Tibial artery (tissue), 4 donors: ENCODE results near the gene SHC2.

Experiments used
- DNase-seq, 2 donors: peaks; one replicate each; pipeline ENCODE4 v3.0.0-alpha.2; 2019
- H3K27ac ChIP-seq, 2 donors: fragments of 200-600 bp; sonication (generic) in 1 of 2; 1 replicate in 1 of 2; 2 replicates in 1 of 2; pipeline ENCODE4 v1.5.1; 2018 to 2019; ENCODE audit warnings: mild to moderate bottlenecking in 1 of 2
- H3K27me3 ChIP-seq, 2 donors: fragments of 200-600 bp; sonication (generic) in 1 of 2; one replicate each; pipeline versions ENCODE4 v1.5.1 to v1.6.0; 2016 to 2019
- H3K36me3 ChIP-seq, 3 donors: fragments of 200-600 bp; sonication (generic) in 2 of 3; one replicate each; pipeline ENCODE4 v1.5.1; 2016 to 2019; ENCODE audit warnings: mild to moderate bottlenecking in 2 of 3
- H3K4me1 ChIP-seq, 4 donors: fragments of 200-600 bp; sonication (generic) in 2 of 4; 1 replicate in 3 of 4; 2 replicates in 1 of 4; pipeline ENCODE4 v1.5.1; 2016 to 2019
- H3K4me3 ChIP-seq, 2 donors: fragments of 200-600 bp; sonication (generic) in 1 of 2; 1 replicate in 1 of 2; 2 replicates in 1 of 2; pipeline ENCODE4 v1.5.1; 2018 to 2019; ENCODE audit warnings: mild to moderate bottlenecking in 2 of 2
- H3K9me3 ChIP-seq, 3 donors: fragments of 200-600 bp; sonication (generic) in 1 of 3; one replicate each; pipeline ENCODE4 v1.5.1; 2016 to 2019
- CTCF ChIP-seq, 2 experiments: fragments of 200-600 bp in 1 of 2; fragments of 450-650 bp in 1 of 2; IDR thresholded peaks; one replicate each; pipeline ENCODE4 v1.5.1; 2017 to 2019; ENCODE audit warnings: antibody characterized with exemption in 2 of 2, mild to moderate bottlenecking in 1 of 2, moderate library complexity in 1 of 2
- intact Hi-C: fragments of 100-400 bp; cut with DNase I; formaldehyde crosslinking; loops from one replicate; pipeline ENCODE4 v1.15.0; 2023; ENCODE audit warnings: low total_unique reads

Gene SHC2

GRCh38 chr19:461721-462551 is 1.1 kb upstream of the SHC2 start:
- intact Hi-C loops: no loop called here
- no peak for DNase-seq
- TF ChIP-seq CTCF (IDR thresholded peaks at IDR 0.05): no peak
- Histone ChIP-seq H3K4me3 (peak overlapping the region; percentile 33 to 48), H3K27ac (no peak overlapping the region), H3K36me3 (no peaks in the 10 kb centered on the region), H3K27me3 (peaks cover 0 to 53% of the 10 kb centered on the region in 2 donors), H3K9me3 (no peaks in the 10 kb centered on the region), H3K4me1 (peaks cover 0 to 23% (median 19%) of the 10 kb centered on the region in 4 donors)

- H3K27ac ChIP-seq: peak overlapping the region in 1 of 2 donors; percentile 41
- peak in 1 of 2 donors; percentile 70 for DNase-seq
- H3K9me3 ChIP-seq: no peaks in the 10 kb centered on the region
- H3K36me3 ChIP-seq: no peaks in the 10 kb centered on the region
- peak overlapping the region; percentile 48 to 55 for H3K4me3 ChIP-seq
- intact Hi-C loops: no loop called here
- H3K27me3 ChIP-seq: peaks cover 0 to 53% of the 10 kb centered on the region in 2 donors
- H3K4me1 ChIP-seq: peaks cover 0 to 23% (median 19%) of the 10 kb centered on the region in 4 donors
- TF ChIP-seq CTCF (IDR thresholded peaks at IDR 0.05): no peak
These were observed 915 bp downstream of the SHC2 start for GRCh38 chr19:459724-460511.

- no peak for DNase-seq
- Histone ChIP-seq H3K27me3 (peaks cover 0 to 41% of the 10 kb centered on the region in 2 donors), H3K36me3 (no peaks in the 10 kb centered on the region), H3K4me1 (peaks cover 0 to 23% (median 19%) of the 10 kb centered on the region in 4 donors), H3K9me3 (no peaks in the 10 kb centered on the region), H3K4me3 (no peak overlapping the region), H3K27ac (no peak overlapping the region)
- intact Hi-C loops: no loop called here
- no peak for TF ChIP-seq CTCF (IDR thresholded peaks at IDR 0.05)
These were observed 2.5 kb downstream of the SHC2 start for GRCh38 chr19:458091-459042.

- Histone ChIP-seq H3K27me3 (peaks cover 0 to 36% of the 10 kb centered on the region in 2 donors), H3K4me1 (peaks cover 0 to 23% (median 19%) of the 10 kb centered on the region in 4 donors), H3K4me3 (no peak overlapping the region), H3K36me3 (no peaks in the 10 kb centered on the region), H3K27ac (no peak overlapping the region), H3K9me3 (no peaks in the 10 kb centered on the region)
- no peak for TF ChIP-seq CTCF (IDR thresholded peaks at IDR 0.05)
- intact Hi-C loops: no loop called here
- no peak for DNase-seq
These were observed 3.2 kb downstream of the SHC2 start for GRCh38 chr19:457636-458035.

GRCh38 chr19:456547-457110 is 4.2 kb downstream of the SHC2 start:
- DNase-seq: no peak
- Histone ChIP-seq H3K36me3 (no peaks in the 10 kb centered on the region), H3K9me3 (no peaks in the 10 kb centered on the region), H3K4me3 (no peak overlapping the region), H3K4me1 (peaks cover 0 to 17% (median 14%) of the 10 kb centered on the region in 4 donors), H3K27ac (no peak overlapping the region), H3K27me3 (peaks cover 0 to 26% of the 10 kb centered on the region in 2 donors)
- intact Hi-C loops: no loop called here
- TF ChIP-seq CTCF (IDR thresholded peaks at IDR 0.05): no peak
